Activated T-cell treated with anti-CD3 and anti-CD28 coated beads for 24 hours (primary cell): Measurements from ENCODE around the gene ODAD3.
A peak's percentile ranks its signal among the peaks of the same experiment; 100 is the strongest.
"Not testable (repeated sequence)": the region's sequence is repeated elsewhere in the genome, so short reads cannot be mapped to it uniquely, and the experiment has no call there.

Source experiments
- DNase-seq: peaks from one replicate; pipeline ENCODE4 v3.0.0-alpha.2; 2020; ENCODE audit warnings: low read depth

The ODAD3 gene

DNA sequence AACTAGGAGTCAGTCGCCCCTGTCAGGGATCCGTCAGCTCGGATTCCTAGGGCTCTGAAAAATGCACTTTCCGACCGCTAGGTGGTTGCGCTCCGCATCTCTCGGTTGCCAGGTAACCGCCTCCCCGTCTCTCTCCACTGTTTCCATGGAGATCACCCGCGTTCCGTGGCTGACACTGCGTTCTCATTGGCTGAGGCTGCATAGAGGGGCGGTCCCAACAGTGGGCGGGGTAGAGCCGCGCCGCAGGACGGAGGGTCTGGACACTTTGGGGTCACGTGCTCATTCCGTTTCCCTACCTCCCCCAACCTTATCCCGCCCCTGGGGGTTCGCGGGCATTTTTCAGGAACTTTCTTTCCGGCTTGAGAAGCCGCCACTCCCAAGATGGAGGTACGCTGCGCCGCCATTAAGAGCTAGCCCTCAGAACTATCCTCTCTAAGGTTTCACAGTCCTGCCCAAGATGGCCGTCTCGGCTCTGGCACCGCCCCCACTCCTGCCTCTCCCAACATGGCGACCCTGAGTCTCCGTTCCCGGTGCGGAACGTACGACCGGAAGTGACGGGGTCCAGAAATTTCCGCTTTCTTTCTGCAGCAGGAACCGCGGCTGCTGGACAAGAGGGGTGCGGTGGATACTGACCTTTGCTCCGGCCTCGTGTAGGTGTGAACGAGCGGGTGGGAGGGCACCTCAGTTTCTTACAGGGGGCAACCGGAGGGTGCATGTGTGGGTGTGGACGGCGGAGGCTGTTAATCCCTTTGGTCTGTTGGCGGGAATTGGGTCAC, at the start of gene ODAD3, which contains the start of gene PRKCSH:
TSS of gene ODAD3 (minus strand) at position 65 of the 776 bp plus-strand sequence. CDS start 105 bp downstream, outside the sequence.
TSS of gene PRKCSH (plus strand) at position 579 of the 776 bp plus-strand sequence. CDS start 483 bp downstream, outside the sequence.
- peak; percentile 100 for DNase-seq

DNA sequence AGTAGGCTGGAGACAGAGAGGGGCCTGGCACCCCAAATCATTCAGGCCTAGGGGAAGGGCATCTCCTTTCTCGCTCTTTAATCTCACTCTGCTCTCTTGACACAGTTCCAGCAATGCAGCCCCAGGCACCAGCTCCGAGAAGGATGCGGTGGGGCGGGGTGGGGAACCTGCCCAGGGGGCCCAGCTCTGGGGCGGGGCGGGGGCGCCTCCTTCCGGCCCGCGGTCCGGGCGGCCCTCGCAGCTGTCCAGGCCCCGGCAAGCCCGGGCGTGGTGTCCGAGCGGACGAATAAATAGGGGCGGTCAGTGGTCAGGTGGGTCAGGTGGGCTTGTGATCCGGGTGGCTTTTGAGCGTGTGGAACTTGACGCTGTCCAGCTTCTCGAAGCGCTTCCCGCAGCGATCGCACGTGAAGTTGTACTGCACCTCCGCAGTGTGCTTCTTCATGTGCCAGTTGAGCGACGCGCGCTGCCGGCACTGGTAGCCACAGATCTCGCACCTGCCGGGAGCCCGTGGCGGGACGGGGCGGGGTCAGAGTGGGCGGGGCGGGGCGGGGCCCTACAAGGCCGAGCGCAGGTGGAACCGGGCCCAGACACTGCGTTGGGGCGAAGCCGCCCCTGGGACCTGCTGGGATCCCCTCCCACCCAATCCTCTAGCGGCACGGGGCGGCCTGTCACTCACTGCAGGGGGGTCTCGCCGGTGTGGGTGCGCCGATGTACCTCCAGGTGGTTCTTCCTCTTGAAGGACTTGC, 48.6 kb upstream of the ODAD3 start:
- no peak for DNase-seq

DNA sequence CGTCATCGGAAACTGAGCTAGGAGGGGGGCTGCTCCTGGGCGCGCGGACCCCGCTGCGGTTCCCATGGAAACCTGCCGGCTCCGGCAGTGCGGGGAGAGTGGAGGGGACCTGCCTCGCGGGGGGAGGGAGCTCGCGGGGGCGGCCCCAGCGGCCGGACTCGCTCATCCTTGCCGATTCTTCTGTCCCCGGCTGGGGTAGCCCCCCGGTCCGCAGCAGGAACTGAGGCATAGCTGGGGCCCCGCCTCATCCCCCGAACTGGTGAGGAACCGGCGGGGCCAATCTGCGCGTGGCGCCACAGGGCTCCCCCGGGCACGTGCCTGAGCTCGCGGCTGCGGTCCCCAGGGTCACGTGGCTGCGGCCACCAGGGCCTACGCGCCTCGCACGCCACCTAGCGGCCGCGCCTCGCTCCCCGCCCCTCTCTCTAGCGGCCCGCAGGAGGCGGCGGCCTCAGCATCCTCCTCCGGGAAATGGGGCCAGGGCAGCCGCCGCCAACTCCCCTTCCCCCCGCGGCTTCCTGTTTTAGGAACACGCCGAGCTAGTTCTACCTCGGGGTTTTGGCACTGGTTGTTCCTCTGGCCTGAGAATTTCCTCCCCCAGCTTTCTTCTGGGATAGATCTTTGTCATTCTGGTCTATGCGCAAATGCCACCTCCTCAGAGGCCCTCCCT, 47.6 kb upstream of the ODAD3 start:
- peak; percentile 83 for DNase-seq

DNA sequence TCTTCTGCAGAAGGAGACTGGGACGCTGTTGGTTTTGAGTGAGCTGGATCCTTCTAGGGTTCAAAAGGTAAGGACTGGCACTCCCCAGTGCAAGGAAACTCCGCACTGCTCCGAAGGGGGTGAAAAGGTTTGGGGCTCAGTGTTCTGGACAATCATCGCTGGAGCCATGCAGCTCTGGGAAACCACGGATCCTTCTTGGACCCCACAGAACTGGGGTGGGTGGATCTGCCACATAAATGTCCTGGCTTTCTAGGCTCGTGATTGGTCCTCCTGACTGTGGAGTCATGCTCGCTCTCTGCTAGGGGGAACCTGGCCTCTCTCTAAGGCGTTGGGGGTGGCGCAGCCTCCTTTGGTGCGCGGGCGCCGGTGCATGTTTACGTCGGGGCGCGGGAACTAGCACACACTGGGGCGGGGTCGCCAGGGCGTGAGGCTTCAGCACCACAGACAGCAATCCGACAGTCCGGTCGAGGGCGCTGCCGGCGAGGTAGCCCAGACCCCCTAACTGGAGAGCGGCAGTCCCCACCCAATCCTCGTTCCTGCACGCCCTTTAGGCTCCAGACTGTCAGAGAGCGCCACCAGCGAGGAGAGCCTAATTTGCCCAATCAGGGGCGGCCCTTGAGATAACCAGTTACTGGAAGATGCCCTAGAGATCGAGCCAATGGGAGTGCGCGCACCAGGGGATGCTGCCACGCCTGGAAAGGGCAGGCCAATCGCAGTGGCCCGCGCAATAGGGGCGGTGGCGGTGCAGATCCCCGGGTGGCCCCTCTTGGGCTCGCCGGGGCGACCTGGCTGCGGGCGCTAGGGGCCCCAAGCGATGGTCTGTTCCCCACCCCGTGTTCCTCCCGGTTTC, 46.8 kb upstream of the ODAD3 start:
- peak; percentile 76 for DNase-seq

DNA sequence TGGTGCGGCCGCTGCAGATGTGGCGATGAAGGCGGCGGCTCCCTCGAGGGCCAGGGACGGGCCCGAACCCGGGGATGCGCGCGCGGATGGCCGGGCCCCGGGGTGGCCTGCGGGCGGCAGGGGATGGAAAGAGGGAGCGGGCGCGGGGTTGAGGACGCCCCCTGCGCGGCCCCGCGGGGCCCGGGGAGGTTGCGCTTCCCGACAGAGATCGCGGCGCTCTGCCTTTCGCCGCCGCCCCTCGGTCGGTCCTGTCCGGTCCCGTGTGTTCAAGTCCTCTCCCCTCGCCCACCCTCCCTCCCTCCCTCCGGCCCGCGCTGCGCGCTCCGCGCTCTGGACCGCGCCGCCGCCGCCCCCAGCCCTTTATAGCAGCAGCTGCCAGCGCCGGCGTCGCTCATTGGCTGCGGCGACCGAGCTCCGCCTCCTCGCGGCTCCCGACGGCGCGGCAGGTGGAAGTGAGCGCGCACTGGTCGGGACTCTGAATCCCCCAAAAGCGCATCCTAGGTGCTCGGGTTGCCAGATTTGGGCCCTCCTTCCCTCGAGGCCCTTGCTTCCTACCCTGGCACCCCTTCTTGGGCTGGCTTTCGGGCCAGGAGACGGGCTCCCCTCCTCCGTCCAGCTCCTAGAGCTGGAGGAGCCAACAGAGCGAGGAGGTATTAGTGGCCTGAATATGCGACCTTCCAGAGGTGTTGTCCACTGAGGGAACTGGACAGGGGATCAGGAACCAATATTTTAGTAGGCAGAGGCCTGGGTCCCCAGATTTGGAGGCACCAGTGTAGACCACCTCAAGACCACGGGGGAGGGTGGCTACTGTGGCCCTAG, 46.0 kb upstream of the ODAD3 start, which contains the start of gene ELAVL3:
TSS of gene ELAVL3 (minus strand) at position 332 of the 819 bp plus-strand sequence. CDS start 438 bp downstream, outside the sequence.
- DNase-seq, result no peak

DNA sequence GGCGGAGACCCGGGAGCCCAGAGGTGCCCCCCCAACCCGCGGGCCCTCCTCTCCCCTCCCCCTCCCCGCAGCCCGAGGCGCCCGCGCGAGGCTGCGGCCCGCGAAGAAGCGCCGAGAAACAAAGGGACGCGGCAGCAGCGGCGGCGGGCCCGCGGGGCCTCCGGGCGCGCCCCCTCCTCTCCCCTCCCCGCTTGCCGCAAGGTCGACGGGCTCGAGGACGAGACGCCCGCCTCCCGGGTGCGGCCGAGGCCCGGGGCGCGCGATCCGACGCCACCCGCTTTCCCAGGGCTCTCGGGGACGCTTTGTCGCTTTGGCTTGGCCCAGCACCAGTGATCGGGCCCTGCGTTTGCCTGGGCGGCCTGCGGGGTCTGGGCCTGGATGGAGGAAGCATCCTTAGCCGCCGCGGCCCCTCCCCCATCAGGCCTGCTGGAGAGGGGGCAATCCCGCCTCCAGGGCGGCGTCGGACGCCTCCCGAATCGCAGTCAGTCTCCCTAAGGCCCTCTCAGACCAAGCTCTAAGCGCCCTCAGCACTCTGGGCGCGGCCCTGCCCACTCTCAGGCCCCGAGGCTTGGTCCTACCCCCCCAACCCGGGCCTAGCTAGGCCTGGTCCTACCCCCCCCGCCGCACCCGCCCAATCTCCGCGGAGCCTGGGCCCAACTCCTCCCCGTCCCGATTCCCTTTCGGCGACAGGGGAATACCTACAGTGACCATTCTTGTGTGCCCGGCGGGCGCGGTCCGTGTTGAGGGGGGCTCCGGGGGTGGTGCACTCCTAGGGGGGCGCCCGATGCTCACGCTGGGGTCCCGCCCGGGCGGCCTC, 45.2 kb upstream of the ODAD3 start:
- no peak for DNase-seq

DNA sequence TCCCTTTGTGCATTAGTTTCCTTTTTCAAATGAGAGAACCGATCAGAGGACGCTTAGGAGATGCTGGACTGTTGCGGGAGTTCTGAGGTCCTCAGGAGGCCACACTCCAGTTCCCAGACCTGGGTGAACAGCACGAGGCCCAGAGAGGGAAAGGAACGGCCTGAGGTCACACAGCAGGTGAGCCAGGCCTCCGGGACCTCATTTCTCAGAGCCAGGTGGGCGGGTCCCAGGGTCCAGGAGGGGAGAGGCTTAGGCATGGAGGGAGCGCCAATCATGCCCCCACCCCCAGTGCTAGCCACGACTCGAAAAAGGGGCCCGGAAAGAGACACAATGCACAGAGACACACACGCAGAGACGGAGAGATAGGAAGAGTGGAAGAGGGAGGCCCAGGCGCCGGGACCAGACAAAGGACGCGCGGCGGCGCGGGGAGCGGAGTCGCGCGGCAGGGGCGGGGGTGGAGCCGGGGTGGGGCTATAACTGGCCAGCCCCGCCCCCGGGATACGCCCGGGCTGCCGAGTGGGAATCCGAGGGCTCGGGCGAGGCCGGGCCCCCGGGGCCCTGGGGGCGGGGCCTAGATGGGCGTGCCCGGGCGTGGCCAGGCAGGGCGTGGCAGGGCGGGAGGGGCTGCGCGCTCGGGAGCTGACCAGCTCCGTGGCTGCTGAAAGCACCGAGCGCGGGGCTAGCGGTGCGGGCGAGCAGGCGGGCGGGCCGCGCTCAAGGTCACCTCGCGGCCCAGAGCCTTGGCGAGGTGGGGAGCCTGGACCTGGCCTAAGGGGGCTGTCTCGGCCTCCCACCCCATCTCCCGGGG, 44.4 kb upstream of the ODAD3 start:
- DNase-seq, result no peak

DNA sequence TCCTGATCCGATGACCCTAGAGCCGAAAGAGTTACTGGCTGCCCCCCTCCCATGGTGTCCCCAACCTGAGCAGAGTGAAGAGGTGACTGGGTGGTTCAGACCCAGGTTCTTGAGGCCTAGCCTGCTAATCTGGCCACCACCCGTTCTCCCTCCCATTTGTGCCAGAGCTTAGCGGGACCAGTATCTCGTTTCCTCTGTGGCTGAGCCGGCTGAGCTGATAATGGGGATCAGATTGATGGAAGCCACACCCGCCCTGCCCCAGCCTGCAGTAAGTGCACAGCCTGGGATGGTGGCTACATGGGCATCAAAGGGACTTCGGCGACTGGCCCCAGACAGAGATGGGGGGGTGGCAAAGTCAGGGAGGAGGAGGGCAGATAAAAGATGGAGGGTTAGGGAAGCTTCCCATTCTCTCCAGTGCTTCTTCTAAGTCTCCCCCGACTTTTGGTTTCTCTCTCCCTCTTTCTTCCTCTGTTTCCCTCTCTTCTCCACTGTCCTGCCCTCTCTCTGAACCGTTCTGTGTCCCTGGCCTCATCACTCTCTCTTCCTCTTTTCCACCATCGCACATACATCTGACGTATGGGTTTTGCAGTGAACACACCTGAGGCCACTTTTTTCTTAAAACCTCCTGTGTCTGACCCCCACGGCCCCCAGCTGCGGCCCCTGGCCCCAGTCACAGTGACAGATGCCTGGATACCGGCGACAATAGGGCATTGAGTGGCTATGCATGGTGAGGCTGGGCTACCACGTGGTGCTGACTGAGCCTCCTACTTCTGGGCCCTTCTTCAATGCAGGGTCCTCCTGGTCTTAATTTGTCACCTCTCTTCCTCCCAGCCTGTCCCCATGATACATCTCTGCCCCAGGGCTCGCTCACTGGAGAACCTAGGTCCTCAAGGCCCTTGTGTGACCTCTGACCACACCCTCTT, 43.5 kb upstream of the ODAD3 start:
- DNase-seq, result no peak

DNA sequence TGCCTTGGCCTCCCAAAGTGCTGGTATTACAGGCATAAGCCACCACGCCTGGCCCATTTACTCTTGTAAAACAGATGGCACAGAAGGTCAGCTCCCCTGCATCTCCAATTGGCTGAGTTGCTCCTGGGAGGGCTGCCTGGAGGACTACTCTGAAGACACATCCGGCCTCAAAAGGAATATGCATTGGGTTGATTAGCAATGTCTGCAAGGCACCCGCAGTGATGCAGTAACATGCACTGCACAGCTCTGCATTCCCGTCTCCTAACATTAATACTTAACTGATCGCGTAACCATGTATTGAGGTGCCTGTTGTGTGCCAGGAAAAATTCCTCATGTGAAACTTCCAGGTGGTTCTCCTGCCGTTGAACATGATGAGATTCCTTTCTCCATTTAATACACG, 40.9 kb upstream of the ODAD3 start:
- DNase-seq, result no peak

DNA sequence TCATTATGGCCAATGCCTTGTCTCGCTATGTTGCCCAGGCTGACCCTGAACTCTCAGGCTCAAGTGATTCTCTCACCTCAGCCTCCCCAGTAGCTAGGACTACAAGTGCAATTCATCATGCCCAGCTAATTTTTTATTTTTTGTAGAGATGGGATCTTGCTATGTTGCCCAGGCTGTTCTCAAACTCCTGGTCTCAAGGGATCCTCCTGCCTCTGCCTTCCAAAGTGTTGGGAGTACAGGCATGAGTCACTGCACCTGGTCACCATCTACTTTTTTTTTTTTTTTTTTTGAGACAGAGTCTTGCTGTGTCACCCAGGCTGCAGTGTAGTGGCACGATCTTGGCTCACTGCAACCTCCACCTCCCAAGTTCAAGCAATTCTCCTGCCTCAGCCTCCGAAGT, 40.4 kb upstream of the ODAD3 start:
- not testable (repeated sequence) for DNase-seq

DNA sequence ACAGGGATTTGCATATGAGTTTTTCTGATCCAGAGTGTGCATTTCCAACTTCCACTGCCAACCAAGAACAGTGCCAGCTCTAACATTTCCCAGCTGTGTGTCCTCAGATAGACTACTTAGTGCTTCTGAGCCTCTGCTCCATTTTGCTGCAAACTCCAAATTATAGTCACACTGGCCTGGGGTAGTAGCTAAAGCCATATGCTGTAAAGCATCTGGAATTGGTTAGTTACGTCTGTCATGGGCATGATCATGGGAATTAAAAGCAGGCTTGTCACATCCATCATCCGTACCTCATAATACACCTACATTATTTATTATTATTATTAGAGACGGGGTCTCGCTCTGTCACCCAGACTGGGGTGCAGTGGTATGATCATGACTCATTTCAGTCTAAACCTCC, 38.8 kb upstream of the ODAD3 start:
- DNase-seq, result no peak

DNA sequence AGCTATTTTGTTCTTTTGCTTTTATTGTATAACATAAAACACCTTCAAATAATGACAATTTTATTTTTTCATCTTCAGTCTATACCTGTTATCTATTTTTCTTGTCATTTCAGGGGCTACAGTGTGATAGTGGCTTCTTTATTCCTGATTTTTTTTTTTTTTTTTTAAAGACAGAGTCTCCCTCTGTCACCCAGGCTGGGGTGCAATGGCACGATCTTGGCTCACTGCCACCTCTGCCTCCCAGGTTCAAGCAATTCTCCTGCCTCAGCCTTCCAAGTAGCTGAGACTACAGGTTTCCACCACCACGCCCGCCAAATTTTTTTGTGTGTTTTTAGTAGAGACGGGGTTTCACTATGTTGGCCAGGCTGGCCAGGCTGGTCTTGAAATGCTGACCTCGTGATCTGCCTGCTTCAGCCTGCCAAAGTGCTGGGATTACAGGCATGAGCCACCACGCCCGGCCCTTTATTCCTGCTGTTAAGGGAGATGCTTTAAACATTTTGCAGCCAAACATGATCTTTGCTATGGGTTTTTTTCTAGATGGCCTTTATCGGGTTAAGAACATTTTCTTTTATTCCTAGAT, 33.4 kb upstream of the ODAD3 start:
- DNase-seq, result not testable (repeated sequence)

DNA sequence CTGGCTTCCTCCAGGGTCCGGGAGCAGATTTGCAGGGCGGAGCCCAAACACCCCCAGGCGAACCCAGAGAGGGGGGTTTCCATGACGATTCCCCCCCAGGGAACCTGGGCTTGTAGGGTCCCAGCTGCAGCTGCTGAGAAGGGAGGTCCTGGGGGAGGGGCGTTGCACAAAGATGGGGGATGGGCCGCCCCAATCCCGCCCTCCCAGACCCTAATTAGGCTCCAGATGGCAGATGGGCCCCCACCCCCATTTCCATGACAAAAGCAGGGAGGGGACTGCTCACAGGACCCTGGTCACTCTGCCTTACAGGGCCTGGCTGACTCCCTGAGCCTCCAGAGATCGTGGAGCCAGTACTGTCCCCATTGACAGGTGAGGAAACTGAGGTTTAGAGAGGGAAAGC, 30.7 kb upstream of the ODAD3 start:
- no peak for DNase-seq

DNA sequence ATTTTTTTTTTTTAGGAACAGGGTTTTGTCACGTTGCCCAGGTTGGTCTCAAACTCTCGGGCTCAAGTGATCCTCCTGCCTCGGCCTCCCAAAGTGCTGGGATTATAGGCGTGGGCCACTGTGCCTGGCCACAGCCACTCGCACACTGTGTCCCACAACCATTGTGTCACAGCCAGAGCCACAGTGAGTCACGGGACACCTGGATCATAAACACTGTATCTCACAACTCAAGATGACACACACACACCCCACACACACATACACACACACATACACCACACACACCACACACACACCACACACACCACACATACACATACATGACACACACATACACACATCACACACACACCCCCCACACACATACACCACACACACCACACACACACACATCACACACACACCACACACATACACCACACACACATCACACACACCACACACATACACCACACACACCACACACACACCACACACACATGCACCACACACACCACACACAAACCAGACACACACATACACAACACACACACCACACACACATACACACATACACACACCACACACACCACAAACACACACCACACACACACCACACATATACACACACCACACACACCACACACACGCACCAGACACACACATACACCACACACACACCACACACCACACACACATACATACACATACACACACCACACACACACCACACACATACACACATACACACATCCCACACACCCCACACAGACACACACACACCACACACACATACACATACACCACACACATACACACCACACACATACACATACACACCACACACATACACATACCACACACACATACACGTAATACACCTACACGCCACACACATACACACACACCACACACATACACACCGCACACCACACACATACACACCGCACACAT, 29.7 kb upstream of the ODAD3 start:
- DNase-seq, result no peak

DNA sequence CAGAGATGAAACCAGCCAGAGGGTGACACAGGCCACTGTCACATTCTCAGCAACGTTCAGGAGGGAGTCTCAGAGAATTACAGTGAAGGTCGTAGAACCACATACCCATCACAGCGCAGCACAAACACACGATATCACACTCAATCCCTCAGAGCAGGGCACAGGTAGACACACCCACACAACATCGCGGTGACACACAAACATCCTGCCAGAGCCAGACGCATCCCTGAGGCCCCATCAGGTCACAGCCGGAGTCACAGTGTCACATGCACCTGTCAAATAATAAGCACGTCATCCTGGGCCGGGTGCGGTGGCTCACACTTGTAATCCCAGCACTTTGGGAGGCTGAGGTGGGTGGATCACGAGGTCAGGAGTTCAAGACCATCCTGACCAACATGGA, 28.5 kb upstream of the ODAD3 start:
- no peak for DNase-seq

DNA sequence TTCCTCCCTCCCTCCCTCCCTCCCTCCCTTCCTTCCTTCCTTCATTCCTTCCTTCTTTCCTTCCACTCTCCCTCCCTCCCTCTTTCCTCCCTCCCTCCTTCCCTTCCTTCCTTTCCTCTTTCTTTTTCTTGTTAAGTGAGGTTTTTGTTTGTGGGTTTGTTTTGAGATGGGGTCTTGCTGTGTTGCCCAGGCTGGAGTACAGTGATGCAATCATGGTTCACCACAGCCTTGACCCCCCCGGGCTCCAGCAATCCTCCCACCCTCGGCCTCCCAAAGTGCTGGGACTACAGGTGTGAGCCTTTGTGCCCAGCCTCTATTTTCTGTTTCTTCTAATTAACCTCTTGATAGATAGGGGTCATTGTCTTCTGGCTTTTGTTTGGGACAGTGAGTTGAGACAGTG, 26.5 kb upstream of the ODAD3 start:
- no peak for DNase-seq
